Panc1 (cell line): ENCODE results near the gene CENPP. TPM values are rescaled to one million over a fixed set of nuclear protein-coding genes. Genes with fewer than 3 reads are reported as not detected.

ENCODE experiments used
- ATAC-seq: fragments of 200-7000 bp; cut with Tn5 transposase; 2 replicates; pipeline ENCODE4 v1.9.1; 2020; ENCODE audit warnings: mild to moderate bottlenecking, moderate library complexity
- BruUV-seq: library from RNA; stranded (reverse); fragments of 400-500 nt; replicated peaks from 2 replicates; lab custom pipeline; 2021; lab: Mats Ljungman, UMichigan
- CTCF ChIA-PET: fragments of 300-600 bp; sonication (Branson Sonifier 250); formaldehyde crosslinking; loops from one replicate; lab custom pipeline; 2022; ENCODE audit warnings: antibody characterized with exemption; lab: Charles Lee
- POLR2A ChIA-PET: fragments of 300-600 bp; sonication (Branson Sonifier 250); formaldehyde crosslinking; loops from one replicate; lab custom pipeline; 2022; ENCODE audit warnings: antibody characterized with exemption; lab: Charles Lee
- DNase-seq: peaks from one replicate; pipeline ENCODE4 v3.0.0-alpha.2; 2010; ENCODE audit warnings: low read depth, low spot score
- H3K27ac ChIP-seq: 2 replicates; pipeline ENCODE4 v1.5.1; 2011; ENCODE audit warnings: mild to moderate bottlenecking, low read length, inconsistent platforms
- H3K27me3 ChIP-seq: fragments of 200-500 bp; sonication (Bioruptor generic); 2 replicates; pipeline ENCODE4 v1.6.0; 2014; ENCODE audit warnings: low read length, inconsistent platforms; ENCODE audit not compliant: control insufficient read depth, insufficient read depth
- H3K36me3 ChIP-seq: fragments of 200-500 bp; sonication (Bioruptor generic); 2 replicates; pipeline ENCODE4 v1.5.1; 2014; ENCODE audit warnings: inconsistent platforms, mild to moderate bottlenecking, low read length, moderate library complexity; ENCODE audit not compliant: control insufficient read depth, insufficient read depth
- H3K4me1 ChIP-seq: 2 replicates; pipeline ENCODE4 v1.5.1; 2011; ENCODE audit warnings: inconsistent platforms, mild to moderate bottlenecking, low read length, moderate library complexity; ENCODE audit not compliant: control insufficient read depth, insufficient read depth
- H3K4me3 ChIP-seq, 2 experiments: 2 replicates each; pipeline ENCODE4 v1.5.1; 2011 to 2012; ENCODE audit warnings: low read depth in 2 of 2, low read length in 2 of 2, mild to moderate bottlenecking in 2 of 2, inconsistent platforms in 1 of 2, moderate library complexity in 1 of 2
- H3K9me3 ChIP-seq: fragments of 200-500 bp; sonication (Bioruptor generic); 2 replicates; pipeline ENCODE4 v1.5.1; 2014; ENCODE audit warnings: low read depth, mild to moderate bottlenecking, inconsistent platforms, low read length, moderate library complexity; ENCODE audit not compliant: control insufficient read depth, insufficient read depth
- CTCF ChIP-seq: fragments of 450-650 bp; IDR thresholded peaks from 2 replicates; pipeline ENCODE4 v1.5.1; 2017; ENCODE audit warnings: mild to moderate bottlenecking
- POLR2AphosphoS5 ChIP-seq: IDR thresholded peaks from 2 replicates; pipeline ENCODE4 v1.6.1; 2012; ENCODE audit warnings: mild to moderate bottlenecking, low read depth, low read length, moderate library complexity
- REST ChIP-seq, 2 experiments: IDR thresholded peaks; 2 replicates each; pipeline ENCODE4 v1.6.1; 2011 to 2012; ENCODE audit warnings: low read depth in 2 of 2, control low read depth in 1 of 2, low read length in 1 of 2, mild to moderate bottlenecking in 1 of 2, moderate library complexity in 1 of 2; ENCODE audit not compliant: insufficient read depth in 1 of 2
- SIN3A ChIP-seq: IDR thresholded peaks from 2 replicates; pipeline ENCODE4 v1.6.1; 2012; ENCODE audit warnings: low read depth, mild to moderate bottlenecking, low read length, moderate library complexity, borderline replicate concordance; ENCODE audit not compliant: insufficient read depth
- TCF7L2 ChIP-seq: IDR thresholded peaks from 2 replicates; pipeline ENCODE4 v1.6.1; 2011; ENCODE audit warnings: mild to moderate bottlenecking, low read depth, low read length, inconsistent platforms
- in situ Hi-C: cut with HindIII; loops from 2 replicates; pipeline ENCODE4 v1.10.0; 2016; ENCODE audit warnings: low sequenced_read_pairs, low pct_unique_long_range_greater_than_20kb
- intact Hi-C: fragments of 100-400 bp; cut with micrococcal nuclease; formaldehyde crosslinking; loops from one replicate; pipeline ENCODE4 v1.10.0; 2022; ENCODE audit not compliant: unreplicated experiment
- total RNA-seq: library from RNA; stranded (reverse); gene quantifications from one replicate; pipeline ENCODE4 v1.2.1, GENCODE V29; 2021; ENCODE audit not compliant: unreplicated experiment

The CENPP gene
- total RNA-seq, 1 experiment from 2014 or later = 6.7 TPM

DNA sequence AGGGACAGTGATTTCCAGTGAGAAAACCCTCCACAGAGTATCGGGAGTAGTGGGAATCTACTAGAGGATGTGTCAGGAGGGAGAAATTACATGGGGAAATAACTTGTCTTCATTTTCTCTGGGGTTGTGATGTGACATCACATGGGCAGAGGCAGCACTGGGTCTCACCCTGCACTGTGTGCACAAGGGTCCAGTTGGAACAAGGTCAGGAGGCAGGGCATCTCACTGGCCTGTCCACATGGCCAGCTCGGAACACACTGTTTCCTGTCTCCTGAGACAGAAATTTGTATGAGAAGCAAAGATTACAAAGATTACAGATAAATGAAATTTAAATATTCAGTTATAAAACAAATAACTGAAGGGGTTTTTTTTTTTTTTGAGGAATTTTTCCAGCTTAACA lies 272.6 kb downstream of the CENPP start:
- in situ Hi-C loops = no loop called here
- BruUV-seq = no TSS peak

GRCh38 chr9:92599938-92600461 lies 274.2 kb downstream of the CENPP start:
- ATAC-seq (no peak), DNase-seq (no peak)
- BruUV-seq = no TSS peak
- H3K27ac ChIP-seq = no peak overlapping the region
- H3K9me3 ChIP-seq = no peaks in the 10 kb centered on the region
- H3K4me1 ChIP-seq = peaks cover 15% of the 10 kb centered on the region
- intact Hi-C loops = no loop called here
- H3K4me3 ChIP-seq = no peak overlapping the region
- no peaks in the 10 kb centered on the region for H3K36me3 ChIP-seq
- no peak for TF ChIP-seq POLR2AphosphoS5
- no peak for TF ChIP-seq TCF7L2
- no peak for TF ChIP-seq REST (IDR thresholded peaks at IDR 0.05; ENCODE audit: insufficient read depth in 1 of 2, low read depth in 2 of 2, low read length in 1 of 2)
- TF ChIP-seq SIN3A = no peak
- no peak for TF ChIP-seq CTCF
- H3K27me3 ChIP-seq = no peaks in the 10 kb centered on the region
- in situ Hi-C loops = no loop called here
- CTCF ChIA-PET = no interaction called here
- POLR2A ChIA-PET = no interaction called here

More for the DNA sequence above, 272.6 kb downstream of the CENPP start:
- H3K4me1 ChIP-seq = peaks cover 15% of the 10 kb centered on the region
- no peaks in the 10 kb centered on the region for H3K9me3 ChIP-seq
- TF ChIP-seq POLR2AphosphoS5 (no peak), REST (IDR thresholded peaks at IDR 0.05; ENCODE audit: insufficient read depth in 1 of 2, low read depth in 2 of 2, low read length in 1 of 2) (no peak), CTCF (no peak), SIN3A (no peak), TCF7L2 (no peak)
- CTCF ChIA-PET = no interaction called here
- H3K27ac ChIP-seq = no peak overlapping the region
- H3K27me3 ChIP-seq = no peaks in the 10 kb centered on the region
- intact Hi-C loops = no loop called here
- no peak for DNase-seq
- no peak overlapping the region for H3K4me3 ChIP-seq
- POLR2A ChIA-PET = interaction anchor here (0.7 kb wide), 1 partner anchor 1250 kb away, joined by 14 read pairs; no protein-coding TSS in a partner anchor
- H3K36me3 ChIP-seq = no peaks in the 10 kb centered on the region
- no peak for ATAC-seq
